ENCODE data around the gene UMODL1.

The UMODL1 gene

GRCh38 chr21:42088658-42089057 lies 17.5 kb downstream of the UMODL1 start:
- no peak overlapping the region for H3K27ac ChIP-seq
- no peak for DNase-seq (ENCODE audit: low spot score)
- no peak for TF ChIP-seq CTCF (conservative IDR thresholded peaks at IDR 0.05; ENCODE audit: low read depth)
- POLR2A ChIA-PET (ENCODE audit: low non-redundant PET), result no interaction called here
- CTCF ChIA-PET, result no interaction called here

DNA sequence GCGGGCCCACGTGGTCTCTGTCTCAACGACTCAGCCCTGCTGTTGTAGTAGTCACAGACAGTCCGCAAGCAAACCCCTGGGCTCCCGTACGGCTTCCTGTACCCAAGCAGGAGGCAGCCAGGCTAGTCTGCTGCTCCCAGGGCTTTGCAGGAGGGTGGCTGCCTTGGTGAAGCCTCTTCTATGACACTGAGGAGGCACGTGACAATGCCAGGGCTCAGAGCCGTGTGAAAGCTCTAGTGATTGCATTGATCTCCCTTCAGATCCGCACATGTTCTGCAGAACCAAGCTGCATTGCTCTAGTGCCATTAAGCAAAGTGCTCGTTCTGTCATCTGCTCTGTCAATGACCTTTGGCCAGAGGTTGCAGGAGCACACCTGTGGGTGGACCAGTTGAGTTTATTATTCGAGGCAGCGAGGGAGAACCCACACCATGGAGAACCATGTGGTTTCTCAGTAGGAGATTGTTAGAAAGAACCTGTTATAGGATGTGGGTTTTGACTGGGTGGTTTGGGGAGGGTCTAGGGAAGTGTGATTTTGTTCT lies 18.0 kb downstream of the UMODL1 start:
- no peak for DNase-seq (ENCODE audit: low spot score)
- CTCF ChIA-PET, result interaction anchor here (0.7 kb wide), 1 partner anchor 15 kb away, joined by 3 read pairs; no protein-coding TSS in a partner anchor

DNA sequence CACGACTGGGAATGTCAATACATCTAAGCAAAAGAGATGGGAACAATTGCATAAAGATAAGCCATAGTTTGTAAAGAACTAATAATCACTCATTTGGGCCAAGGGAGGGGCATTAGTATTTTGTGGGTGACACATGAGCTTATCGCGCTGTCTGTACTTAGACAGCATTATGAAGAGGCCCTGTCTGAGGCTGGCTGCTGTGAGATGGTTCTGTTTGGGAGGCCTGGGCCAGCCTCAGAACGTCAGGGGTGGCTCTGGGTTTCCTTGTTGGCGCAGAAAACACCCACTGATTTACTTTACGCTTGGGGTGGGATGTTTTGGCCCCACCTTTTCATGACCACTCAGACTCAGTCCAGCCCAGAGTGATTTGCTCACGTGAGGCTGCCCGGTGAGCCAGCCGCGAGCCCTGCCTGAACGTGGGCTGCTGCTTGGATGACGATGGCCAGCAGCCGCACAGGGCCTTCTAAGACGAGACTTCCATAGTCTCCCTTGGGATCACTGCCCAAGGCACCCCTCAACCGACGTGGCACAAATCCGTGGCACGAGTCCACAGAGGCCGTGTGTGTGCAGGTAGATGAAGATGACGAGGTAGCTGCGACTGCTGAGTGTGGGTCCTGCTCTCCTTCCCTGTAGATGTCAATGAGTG lies 18.7 kb downstream of the UMODL1 start:
- ChIA-PET CTCF (interaction anchor here (0.7 kb wide), 1 partner anchor 16 kb away, joined by 3 read pairs; no protein-coding TSS in a partner anchor), POLR2A (ENCODE audit: low non-redundant PET) (no interaction called here)
- DNase-seq (ENCODE audit: low spot score), result no peak
- TF ChIP-seq CTCF (conservative IDR thresholded peaks at IDR 0.05; ENCODE audit: low read depth), result no peak
- no peak overlapping the region for H3K27ac ChIP-seq

More for the DNA sequence above, 18.0 kb downstream of the UMODL1 start:
- no peak for TF ChIP-seq CTCF (conservative IDR thresholded peaks at IDR 0.05; ENCODE audit: low read depth)
- POLR2A ChIA-PET (ENCODE audit: low non-redundant PET), result no interaction called here
- no peak overlapping the region for H3K27ac ChIP-seq

DNA sequence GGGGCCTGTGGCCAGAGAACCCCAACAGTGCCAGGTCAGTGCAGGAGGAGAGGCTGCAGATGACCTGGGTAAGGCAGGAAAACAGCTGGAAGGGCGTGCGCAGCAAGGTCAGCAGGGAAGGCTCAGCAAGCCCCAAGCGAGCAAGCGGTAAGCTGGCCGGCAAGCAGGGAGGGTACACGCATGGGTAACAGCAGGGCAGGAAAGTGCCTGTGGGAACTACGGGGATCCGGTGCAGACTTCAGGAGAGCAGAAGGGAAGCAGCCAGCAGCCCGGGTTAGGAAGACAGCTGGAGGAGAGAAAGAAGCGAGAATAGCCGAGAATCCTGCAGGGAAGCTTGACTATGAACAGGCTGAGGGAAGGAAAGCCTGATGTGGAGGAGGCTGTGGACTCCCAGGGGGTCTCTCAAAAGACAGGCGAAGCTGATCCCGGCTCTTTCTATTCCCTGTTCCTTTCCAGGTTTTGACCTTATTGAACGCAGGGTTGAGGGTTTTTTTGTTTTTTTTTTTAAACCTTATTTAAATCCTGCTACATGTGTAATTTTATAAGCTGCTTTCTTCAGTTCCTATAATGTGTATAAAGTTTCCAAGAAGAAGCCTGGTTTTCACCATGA lies 20.9 kb downstream of the UMODL1 start:
- ChIA-PET POLR2A (ENCODE audit: low non-redundant PET) (no interaction called here), CTCF (interaction anchor here (0.5 to 0.9 kb wide), 3 partner anchors 16 to 377 kb away, joined by 3 to 4 read pairs (median 4); no protein-coding TSS in a partner anchor)
- no peak overlapping the region for H3K27ac ChIP-seq
- no peak for TF ChIP-seq CTCF (conservative IDR thresholded peaks at IDR 0.05; ENCODE audit: low read depth)
- no peak for DNase-seq (ENCODE audit: low spot score)

DNA sequence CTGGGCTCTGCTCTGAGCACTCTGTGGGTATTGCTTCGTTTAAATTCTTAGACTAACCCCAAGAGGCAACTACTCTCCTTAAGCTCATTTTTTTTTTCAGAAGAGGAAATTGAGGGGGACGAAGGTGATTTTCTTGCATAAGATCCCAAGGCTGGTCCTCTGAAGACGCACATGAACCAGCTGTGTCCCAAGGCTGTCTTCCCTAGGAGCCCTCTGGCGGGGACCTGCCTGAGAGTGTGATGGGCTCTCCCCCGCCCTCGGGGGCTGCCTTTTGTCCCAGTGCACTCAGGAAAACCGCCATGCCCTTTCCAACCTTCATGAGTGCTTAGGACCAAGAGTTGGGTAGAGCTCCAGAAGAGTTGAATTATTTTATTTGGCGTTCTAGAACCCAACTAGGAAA lies 21.7 kb downstream of the UMODL1 start:
- no peak overlapping the region for H3K27ac ChIP-seq
- ChIA-PET CTCF (interaction anchor here (0.9 to 1.5 kb wide), 3 partner anchors 14 to 16 kb away, joined by 4 read pairs; no protein-coding TSS in a partner anchor), POLR2A (ENCODE audit: low non-redundant PET) (no interaction called here)
- DNase-seq (ENCODE audit: low spot score), result no peak
- no peak for TF ChIP-seq CTCF (conservative IDR thresholded peaks at IDR 0.05; ENCODE audit: low read depth)

DNA sequence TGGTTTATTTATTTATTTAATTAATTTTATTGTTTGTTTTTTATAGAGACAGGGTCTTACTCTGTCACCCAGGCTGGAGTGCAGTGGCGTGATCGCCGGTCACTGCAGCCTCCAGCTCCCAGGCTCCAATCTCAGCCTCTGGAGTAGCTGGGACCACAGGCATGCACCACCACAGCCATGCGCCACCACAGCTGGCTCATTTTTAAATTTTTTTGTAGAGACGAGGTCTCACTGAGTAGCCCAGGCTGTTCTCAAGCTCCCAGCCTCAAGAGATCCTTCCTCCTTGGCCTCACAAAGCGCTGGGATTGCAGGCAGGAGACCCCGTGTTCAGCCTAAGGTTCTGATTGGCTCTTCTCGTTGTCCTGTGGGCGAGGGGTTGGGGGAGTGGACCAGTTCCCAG lies 22.1 kb downstream of the UMODL1 start:
- no peak for DNase-seq (ENCODE audit: low spot score)
- ChIA-PET CTCF (interaction anchor here (0.9 to 1.5 kb wide), 2 partner anchors 14 to 15 kb away, joined by 4 read pairs; no protein-coding TSS in a partner anchor), POLR2A (ENCODE audit: low non-redundant PET) (no interaction called here)
- TF ChIP-seq CTCF (conservative IDR thresholded peaks at IDR 0.05; ENCODE audit: low read depth), result no peak
- H3K27ac ChIP-seq, result peak overlapping the region; percentile 85
